GM19463 (cell line): ENCODE measurements around the gene PML.
"Not testable (repeated sequence)": the region's sequence is repeated elsewhere in the genome, so short reads cannot be mapped to it uniquely, and the experiment has no call there.

Experiments used
- ATAC-seq: cut with Tn5 transposase; IDR thresholded peaks from one replicate; pipeline ENCODE4 v1.9.1; 2021; ENCODE audit warnings: mild to moderate bottlenecking, moderate library complexity; ENCODE audit not compliant: unreplicated experiment

Gene PML

DNA sequence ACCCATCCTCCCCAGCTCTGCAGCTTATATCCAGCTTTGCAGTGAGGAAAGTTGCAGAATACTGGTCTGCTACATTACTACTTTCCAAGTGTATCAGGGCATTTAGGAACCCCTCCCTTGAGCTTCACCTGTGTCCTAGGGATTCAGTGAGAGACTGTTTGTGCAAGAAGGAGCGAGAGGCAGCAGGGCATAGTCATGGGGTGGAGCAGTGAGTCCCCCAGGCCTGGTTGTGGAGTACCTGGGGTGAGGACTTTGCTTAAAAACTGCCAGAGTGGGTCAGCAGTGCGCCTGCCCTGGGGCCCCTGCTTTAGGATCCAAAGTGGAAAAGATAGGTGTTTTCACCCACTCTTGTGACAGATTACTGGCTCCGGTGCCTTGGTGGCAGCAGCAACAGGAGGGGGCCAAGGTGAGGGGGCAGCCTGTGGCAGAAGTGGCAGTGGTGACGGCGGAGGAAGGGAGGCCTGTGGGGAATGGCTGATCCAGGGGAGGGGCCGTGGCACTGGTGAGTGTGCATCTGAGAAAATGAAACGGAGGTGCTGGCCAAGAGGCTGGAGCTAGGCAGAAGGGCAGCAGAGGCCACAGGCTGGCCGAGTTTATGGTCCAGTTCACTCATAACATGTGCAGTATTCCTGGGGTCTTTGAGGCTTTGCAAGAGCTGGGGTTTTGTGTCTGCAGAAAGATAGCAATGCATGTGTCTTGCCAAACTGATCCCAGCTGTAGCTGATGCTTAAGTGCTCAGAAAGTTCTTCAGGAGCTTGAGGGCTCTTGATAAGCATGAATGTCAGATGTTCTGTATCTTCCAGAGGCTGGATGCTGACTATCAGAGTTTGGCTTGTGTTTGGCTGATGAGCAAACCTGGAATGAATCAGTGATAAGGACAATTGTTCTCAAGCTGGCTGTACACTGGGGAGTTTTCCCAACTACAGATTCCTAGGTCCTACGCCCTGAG lies 44.5 kb downstream of the PML start:
- no peak for ATAC-seq

- ATAC-seq: no peak
Measured at GRCh38 chr15:74039656-74040010, 45.1 kb downstream of the PML start.

DNA sequence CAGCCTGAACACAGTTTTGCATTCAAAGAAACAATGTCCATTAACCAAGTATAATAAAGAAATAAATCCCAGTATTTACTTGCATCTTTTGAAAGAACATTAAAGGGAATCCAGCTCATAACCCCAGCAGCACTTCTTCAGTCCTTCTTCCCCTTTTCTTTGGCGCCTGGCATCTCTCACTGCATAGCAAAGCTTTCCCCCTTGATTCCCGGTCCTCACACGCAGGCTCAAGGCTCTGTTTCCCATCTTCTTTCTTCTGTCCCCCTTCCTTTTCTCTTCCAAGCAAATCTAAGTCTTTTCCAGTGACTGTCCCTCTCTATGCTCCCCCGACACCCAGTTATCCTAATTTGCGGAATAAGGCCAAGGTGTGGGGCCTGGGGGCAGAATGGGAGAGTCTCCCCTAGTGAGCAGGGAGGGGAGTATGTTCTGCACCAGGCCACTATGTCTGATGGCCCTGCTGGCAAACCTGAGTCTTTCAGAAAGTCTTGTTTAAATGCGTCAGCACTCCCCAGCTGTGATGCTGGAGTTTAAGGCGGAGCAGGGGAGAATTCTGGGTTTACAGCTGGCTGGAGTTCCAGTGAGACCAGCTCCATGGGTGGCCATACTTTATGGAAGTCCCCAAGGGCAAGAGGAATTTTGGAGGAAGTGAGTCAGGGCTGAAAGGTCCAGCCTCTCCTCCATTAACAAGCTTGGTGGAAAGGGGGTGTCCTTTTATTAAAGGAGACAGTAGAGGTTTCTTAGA lies 45.8 kb downstream of the PML start:
- ATAC-seq: no peak

DNA sequence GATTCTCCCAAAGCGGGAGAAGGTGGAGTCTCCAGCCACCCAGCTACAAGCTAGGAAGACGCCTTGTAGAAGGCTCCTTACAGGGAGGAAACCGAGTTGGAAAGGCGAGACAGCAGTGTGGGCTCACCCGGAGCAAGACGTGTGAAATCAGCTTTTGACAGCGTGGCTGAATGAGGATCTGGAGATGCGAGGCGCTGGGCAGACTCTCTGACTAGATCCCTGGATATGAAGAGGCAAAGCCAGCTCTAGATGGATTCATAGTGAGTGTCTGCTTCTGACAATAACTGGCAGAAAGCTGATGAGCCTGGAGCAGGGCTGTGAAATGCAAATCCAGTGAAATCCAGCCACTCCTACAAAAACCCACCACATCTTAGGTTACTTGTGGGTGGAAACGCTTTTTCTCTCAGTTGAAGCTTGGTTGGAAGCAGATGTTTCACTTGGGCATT lies 46.8 kb downstream of the PML start:
- ATAC-seq: no peak

DNA sequence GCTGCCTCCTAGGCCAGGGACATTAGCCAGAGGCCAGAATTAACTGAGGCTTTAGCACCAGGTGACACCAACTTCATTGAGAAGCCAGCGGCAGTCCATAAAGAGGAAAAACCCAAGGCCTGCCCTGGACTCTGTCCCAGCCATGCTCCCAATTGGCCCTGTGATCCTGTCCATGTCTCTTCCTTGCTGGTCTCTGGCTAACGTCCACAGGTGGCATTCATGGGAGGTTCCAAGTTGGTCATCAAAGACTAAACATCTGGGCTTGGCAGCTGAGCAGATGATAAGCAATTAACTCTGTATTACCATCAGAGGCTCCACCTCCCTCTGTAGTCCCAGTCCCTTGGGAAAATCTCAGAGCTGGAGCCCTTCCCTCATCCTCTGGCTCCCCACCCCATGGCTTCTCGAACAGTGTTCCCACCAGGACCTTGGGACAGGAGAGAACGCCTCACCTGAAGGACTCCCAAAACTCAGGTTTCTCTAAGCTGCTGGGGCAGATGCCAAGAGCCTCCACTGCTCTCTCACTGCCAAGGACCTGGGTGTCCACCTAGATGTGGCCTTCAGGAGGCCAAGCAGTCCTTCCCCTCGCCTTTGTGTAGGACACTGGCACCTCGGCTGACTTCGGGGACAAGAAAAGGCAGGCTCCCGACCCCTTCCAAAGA lies 47.4 kb downstream of the PML start:
- no peak for ATAC-seq

DNA sequence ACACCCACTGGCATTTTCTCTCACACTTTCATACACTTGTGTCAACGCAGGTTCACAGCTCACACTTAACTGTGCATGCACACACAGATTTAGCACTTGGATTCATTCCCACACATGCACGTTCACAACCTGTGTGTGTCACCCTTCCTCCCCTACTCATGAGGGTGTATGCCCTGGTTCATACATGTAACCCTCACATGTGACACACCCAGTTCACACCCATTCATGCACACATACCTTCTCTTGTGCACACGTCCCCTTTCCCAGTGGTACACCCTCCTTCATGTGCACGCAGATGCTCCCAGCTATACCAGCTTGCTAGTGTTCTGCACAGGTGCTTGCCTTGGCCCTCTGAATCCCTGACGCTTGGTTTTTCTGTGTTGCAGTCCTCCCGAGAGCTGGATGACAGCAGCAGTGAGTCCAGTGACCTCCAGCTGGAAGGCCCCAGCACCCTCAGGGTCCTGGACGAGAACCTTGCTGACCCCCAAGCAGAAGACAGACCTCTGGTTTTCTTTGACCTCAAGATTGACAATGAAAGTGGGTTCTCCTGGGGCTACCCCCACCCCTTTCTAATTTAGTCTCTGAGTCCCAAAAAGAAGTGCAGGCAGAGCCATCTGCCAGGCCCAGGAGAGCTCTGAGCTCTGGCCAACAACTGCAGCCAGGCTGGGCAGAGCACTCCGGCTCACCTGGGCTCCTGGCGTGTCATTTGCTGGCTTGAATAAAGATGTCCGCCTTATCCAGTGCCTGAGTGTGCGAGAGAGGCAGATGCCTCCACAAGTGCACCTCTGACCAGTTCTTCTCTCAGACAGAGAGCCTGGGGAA lies 48.3 kb downstream of the PML start:
- ATAC-seq: no peak

DNA sequence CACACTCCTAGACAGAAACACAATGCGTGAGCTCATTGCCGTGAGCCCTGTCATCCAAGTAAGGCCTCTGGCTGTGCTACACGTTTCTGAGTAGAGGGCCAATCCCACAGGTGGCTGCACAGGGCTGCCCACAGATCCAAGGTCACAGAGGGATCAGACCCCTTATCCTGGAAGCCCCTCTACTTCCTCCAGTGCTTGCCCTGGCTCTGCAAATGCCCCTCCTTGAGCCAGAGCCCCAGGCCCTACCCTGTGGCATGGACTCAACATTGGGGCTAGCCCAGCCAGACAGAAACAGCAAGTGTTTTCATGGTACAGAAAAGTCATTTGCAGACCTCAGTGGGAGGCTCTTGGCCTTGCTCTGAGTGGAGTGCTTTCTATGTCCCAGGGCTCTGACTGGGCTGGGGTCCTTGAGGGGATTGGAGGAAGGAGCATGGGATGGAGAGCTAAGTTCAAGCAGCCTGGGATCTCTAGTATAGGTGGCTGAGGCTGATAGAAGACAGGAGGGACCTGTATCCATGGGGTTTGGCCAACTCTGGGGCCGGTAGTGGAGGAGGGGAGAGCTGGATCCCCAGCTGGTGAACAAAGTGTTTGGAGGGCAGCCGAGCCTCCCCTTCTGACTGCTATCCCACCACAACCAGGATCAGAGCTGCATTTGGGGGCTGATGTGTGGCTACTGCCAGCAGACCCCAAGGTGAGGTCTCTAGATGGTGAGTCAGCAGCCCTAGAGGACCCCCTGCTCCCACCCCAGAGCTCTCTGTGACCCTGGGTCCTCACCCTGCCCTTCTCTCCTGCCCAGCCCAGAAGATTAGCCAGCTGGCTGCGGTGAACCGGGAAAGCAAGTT lies 49.1 kb downstream of the PML start:
- no peak for ATAC-seq

- no peak for ATAC-seq
Measured at GRCh38 chr15:74044267-74045110, 50.0 kb downstream of the PML start.

GRCh38 chr15:74045184-74045583 lies 50.7 kb downstream of the PML start:
- no peak for ATAC-seq

GRCh38 chr15:74045636-74046274 lies 51.2 kb downstream of the PML start:
- no peak for ATAC-seq

GRCh38 chr15:74046275-74046674 lies 51.8 kb downstream of the PML start:
- no peak for ATAC-seq

DNA sequence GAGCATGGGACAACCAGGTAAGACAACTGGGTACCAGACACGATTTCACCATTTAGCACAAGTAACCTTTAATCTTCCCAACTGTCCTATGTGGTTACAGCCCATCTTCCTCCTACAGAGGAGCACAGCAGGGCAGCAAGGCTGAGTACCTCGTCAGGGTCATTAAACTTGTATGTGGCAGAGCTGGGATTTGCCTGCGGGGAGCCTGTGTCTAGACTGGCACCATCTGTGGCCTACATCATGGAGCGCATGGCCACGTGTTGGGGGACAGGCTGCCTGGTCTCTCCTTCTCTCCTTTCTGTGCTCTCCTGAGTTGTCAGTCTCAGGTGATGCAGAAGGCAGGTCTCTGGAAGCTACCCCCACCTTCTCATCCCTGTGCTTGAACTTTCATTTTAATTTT lies 55.6 kb downstream of the PML start:
- no peak for ATAC-seq

GRCh38 chr15:74050556-74051234 lies 56.2 kb downstream of the PML start:
- ATAC-seq: no peak

- ATAC-seq: not testable (repeated sequence)
Measured at GRCh38 chr15:74052271-74053260, 58.0 kb downstream of the PML start.

GRCh38 chr15:74053517-74053916 lies 59.0 kb downstream of the PML start:
- no peak for ATAC-seq

- ATAC-seq: no peak
Measured at GRCh38 chr15:74053941-74054529, 59.5 kb downstream of the PML start.
